Measurements from ENCODE around the gene ERC2.

Gene ERC2

DNA sequence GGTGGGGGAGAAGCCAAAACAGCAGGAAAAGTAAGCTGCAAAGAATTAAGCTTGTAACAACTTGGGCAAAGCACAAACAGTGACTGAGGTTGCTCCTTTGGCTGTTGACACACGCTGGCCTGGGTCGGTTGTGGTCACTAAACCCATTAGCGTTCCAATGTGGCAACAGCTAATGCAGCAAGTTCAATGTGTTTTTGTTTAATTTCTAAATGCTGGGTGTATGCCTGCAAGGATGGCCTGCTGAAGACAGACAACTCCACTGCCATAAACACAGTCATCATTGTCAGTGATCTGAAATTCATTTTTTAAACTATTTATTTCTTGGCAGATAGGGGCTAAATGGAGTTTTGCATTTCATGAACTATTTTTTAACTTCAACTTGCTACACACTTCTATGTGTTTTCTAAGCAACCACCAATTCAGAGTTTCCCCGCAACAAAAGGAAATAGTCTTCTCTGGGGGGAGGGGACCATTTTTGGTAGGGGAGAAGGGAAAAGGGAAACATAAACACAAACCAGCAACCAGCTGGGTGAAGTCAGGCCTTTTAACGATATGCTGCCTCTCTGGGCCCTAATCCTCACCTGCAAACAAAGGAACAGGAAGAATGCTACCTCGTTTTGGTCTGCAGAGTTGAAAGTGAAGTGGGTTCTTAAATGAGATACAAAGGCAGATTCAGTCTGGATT, 946.4 kb downstream of the ERC2 start:
- TF ChIP-seq, protein P1, sequence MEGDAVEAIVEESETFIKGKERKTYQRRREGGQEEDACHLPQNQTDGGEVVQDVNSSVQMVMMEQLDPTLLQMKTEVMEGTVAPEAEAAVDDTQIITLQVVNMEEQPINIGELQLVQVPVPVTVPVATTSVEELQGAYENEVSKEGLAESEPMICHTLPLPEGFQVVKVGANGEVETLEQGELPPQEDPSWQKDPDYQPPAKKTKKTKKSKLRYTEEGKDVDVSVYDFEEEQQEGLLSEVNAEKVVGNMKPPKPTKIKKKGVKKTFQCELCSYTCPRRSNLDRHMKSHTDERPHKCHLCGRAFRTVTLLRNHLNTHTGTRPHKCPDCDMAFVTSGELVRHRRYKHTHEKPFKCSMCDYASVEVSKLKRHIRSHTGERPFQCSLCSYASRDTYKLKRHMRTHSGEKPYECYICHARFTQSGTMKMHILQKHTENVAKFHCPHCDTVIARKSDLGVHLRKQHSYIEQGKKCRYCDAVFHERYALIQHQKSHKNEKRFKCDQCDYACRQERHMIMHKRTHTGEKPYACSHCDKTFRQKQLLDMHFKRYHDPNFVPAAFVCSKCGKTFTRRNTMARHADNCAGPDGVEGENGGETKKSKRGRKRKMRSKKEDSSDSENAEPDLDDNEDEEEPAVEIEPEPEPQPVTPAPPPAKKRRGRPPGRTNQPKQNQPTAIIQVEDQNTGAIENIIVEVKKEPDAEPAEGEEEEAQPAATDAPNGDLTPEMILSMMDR (IDR thresholded peaks at IDR 0.05; ENCODE audit: extremely low read depth, missing control alignments) = no peak
- DNase-seq (ENCODE audit: low spot score) = no peak

DNA sequence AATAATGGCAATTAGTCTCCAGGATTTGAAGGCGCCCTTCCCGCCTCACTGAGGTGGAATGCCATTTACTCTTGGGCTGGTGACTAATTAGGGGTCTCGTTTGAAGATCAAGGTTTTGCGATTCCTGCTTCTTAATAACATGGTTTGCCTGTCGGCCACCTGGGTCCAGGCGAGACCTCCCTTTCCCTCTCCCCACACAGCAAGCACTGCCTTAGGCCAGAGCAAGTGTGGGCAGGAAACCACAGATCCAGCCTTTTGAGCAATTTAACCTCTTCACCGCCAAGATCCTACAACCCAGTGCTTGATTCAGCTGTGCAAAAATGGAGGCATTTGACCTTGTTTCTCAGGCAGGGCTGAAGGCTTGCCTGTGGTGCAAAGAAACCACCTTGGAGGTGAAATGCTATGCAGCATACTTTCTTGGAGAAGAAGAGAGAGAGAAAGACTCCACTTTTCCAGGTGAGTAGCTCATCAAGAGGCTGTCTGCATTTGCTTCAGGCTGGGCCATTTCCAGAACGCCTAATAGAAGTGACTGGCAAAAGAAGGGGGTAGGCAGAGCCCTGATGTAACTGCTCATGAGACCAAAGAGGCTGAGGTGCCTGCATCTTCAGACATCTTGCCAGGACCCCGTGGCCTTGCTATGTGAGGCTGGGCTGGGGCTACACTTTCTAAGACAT, 947.1 kb downstream of the ERC2 start:
- TF ChIP-seq, protein P1 (IDR thresholded peaks at IDR 0.05; ENCODE audit: extremely low read depth, missing control alignments) = no peak
- DNase-seq (ENCODE audit: low spot score) = no peak

DNA sequence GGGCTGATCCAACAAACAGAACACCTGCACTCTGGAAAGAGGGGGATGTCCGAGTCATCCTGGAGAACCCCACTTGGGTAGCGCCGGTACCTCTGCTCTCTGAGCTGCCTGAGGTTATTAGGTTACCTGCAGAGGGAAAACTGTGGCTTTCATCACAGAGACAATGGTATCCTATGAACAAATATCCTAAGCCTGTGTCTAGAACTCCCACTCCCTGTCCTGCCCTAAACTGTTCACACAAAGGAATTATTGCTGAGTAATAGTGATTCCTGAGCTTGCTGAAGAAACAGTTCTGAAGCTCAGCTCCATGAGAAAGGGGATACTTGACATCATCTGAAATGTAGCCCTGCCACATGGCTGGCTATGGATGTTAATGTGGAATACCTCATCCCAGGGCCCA, 949.2 kb downstream of the ERC2 start:
- TF ChIP-seq, protein P1 (IDR thresholded peaks at IDR 0.05; ENCODE audit: extremely low read depth, missing control alignments) = no peak
- no peak for DNase-seq (ENCODE audit: low spot score)

DNA sequence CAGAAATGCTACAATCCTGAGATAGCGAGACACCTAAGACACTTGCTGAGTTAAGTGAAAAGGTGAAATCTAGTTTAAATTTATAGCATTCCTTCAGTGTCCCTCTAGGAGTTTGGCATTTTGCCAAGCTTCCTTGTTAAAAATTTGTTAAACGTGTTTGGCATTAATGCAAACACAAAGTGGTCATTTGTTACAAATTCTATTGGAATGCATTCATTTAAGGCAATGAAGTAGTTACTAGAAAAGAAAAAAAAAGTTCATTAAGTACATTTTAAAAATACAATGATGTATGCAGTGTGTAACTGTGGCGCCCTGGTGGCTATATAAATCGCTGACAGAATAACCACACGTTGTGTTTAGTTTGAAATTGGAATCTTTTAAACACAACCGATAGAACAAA, 949.8 kb downstream of the ERC2 start:
- TF ChIP-seq, protein P1 (IDR thresholded peaks at IDR 0.05; ENCODE audit: extremely low read depth, missing control alignments) = no peak
- no peak for DNase-seq (ENCODE audit: low spot score)

DNA sequence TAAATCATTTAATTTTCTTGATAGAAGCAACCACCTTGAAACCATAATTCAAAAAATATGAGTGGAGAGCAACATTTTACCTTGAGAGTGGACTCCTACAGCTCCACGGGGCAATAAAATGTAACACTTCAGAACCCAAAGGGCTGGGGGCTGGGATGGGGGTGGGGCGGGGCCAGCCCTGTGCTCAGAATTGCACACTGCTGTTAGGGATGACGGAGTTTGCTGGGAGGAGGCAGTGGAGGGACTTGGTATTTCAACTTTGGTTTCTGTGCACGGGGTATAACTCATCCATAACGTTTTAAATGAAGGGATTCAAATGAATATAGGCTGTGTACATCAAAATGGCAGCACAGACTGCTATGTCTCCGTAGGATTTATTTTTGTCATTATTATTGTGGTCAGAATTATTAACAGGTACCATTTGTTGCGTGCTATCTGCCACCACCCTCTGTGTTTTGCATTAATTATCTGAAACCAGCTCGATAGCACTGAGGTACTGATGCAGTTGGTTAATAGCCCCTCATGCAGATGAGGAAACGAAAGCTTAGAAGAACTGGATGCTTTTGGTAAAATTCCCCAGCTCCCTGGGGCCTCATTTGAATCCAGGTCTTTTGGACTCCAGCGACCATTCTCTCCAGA, 951.8 kb downstream of the ERC2 start:
- DNase-seq (ENCODE audit: low spot score) = no peak
- TF ChIP-seq, protein P1 (IDR thresholded peaks at IDR 0.05; ENCODE audit: extremely low read depth, missing control alignments) = no peak

DNA sequence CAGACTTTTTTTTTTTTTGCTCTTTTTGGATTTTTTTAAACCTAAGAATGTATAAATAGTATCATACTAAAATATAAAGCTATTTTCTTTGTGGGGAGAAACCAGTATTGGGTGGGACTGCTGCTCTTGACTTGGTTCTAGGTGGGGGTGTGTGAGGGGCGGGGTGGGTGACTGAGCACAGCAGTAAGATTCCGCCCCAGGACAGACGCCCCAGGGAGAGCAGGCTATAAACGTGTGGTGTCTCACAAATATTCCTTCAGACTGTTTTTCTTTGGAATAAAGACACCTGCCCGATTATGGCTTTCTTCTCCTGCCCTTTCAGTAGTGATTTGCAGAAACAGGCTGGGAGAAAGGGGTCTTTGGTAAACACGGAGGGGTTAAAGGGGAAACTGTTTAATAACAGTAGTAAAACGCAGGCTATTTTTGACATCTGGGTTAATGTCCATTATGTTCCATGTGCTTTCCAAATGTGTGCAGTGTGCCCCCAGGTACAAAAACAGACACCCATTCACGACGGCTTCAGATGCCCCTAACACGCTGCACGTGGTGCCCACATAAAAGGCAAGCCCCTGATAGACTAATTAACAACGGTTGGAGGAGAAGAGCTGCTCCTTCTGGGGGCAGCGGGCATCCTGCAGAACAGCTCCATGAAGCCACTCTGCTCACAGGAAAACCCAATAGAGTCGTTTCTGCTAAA, 952.6 kb downstream of the ERC2 start:
- DNase-seq (ENCODE audit: low spot score) = no peak
- TF ChIP-seq, protein P1 (IDR thresholded peaks at IDR 0.05; ENCODE audit: extremely low read depth, missing control alignments) = no peak

DNA sequence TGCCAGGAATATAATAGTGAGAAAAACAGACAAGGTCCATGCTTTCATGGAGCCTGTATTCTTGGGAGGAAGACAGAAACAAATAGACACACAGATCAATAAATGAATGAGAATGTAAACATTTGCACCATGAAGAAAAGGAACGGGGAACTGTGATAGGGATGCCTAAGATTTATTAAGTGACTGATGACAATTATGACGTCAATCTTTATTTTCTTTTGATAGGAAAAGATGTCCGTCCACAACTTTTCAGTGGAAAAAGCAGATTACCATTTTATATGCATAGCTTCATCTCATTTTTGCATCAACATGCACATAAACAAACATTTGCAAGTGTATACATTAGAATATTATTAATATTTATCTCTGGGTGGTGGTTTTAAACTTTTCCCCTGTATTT, 953.3 kb downstream of the ERC2 start:
- no peak for DNase-seq (ENCODE audit: low spot score)
- TF ChIP-seq, protein P1 (IDR thresholded peaks at IDR 0.05; ENCODE audit: extremely low read depth, missing control alignments) = no peak
